Mesangial cell (primary cell): ENCODE measurements around the gene RPH3AL. TPM values are rescaled to one million over a fixed set of nuclear protein-coding genes. Genes with fewer than 3 reads are reported as not detected.

Experiments
- total RNA-seq: library from RNA; depleted of rRNA; stranded (reverse); fragments of >200 nt; gene quantifications from 2 replicates; pipeline ENCODE4 v1.2.3, GENCODE V29; 2015

RPH3AL gene
- 13.9 and 18.0 TPM in 2 replicates for total RNA-seq

DNA sequence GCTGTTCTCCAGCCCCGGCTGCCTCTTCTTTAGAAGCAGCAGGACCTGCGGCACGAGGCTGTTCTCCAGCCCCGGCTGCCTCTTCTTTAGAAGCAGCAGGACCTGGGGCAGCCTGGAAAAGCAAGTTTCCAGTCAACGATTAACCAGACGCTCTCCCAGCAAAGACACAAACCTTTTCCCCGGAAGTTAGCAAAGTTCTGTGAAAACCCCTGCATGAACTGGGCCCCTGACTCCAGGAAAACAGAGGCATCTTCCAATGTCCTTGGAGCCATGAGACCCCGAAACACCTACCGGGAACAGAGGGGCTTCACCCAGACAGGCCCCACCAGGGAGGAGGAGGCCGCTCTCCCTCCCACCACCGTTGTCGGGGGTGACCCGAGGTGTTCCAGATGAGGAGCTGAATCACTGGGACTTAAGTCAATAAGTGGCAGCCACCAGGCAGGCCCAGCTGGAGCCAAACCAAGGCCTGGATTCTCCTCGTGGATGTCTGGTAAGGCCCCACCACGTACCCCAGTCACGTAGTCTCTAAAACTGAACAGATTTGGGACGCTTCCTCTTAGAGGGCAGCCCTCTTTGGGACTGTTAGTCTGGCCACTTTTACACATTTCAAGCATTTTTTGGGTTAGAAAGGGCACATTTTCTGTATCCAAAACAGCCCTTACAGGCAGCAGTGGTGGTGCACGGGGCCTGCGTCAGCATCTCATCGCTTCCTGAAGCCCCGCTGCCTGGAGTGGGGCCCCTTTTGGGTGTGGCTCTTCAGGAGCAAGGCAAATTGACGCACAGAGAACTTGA lies at the start of gene RPH3AL:
Gene RPH3AL (minus strand): TSS at position 387 of the 792 bp plus-strand sequence. CDS start 25,264 bp downstream, outside the sequence.

GRCh38 chr17:181245-182049 lies 171.2 kb downstream of the RPH3AL start, which contains the start of gene DOC2B:
DOC2B (minus strand) TSS chr17:181650; CDS start chr17:181479, 171 bp downstream.

Other genes starting within 250 kb of the RPH3AL start
- not detected in 2 replicates for gene SCGB1C2, start 215.2 kb downstream of the RPH3AL start, total RNA-seq
- gene DOC2B, start 171.2 kb downstream of the RPH3AL start, total RNA-seq, result 21.3 and 67.9 TPM in 2 replicates
- 114 and 148 TPM in 2 replicates for gene RFLNB, start 93.1 kb upstream of the RPH3AL start, total RNA-seq